Mesodermal cell (in vitro differentiated cells): ENCODE data around the gene CFAP92.

Experiments
- H3K27ac ChIP-seq: 2 replicates; pipeline ENCODE4 v1.7.0; 2013; ENCODE audit warnings: mild to moderate bottlenecking, low read depth, low read length, moderate library complexity; ENCODE audit not compliant: severe bottlenecking
- H3K36me3 ChIP-seq: 2 replicates; pipeline ENCODE4 v1.7.1; 2013; ENCODE audit warnings: mild to moderate bottlenecking, low read length, moderate library complexity; ENCODE audit not compliant: control insufficient read depth, insufficient read depth
- H3K4me1 ChIP-seq: one replicate; pipeline ENCODE4 v1.7.1; 2013; ENCODE audit warnings: mild to moderate bottlenecking, low read length; ENCODE audit not compliant: insufficient read depth, control insufficient read depth, poor library complexity, severe bottlenecking
- H3K4me3 ChIP-seq: 2 replicates; pipeline ENCODE4 v1.7.0; 2013; ENCODE audit warnings: low read length, control low read depth, mild to moderate bottlenecking; ENCODE audit not compliant: insufficient read depth, poor library complexity, severe bottlenecking; ENCODE audit errors: extremely low read depth
- H3K9me3 ChIP-seq: 2 replicates; pipeline ENCODE4 v1.7.1; 2013; ENCODE audit warnings: mild to moderate bottlenecking, low read length, moderate library complexity; ENCODE audit not compliant: control insufficient read depth
- WGBS, 2 experiments: methylation state at CpG; one replicate each; pipeline ENCODE4 v1.1.5; 2013; ENCODE audit warnings: missing lambda C conversion rate in 2 of 2; ENCODE audit not compliant: insufficient coverage in 2 of 2; 5-methylcytosine and 5-hydroxymethylcytosine counted together

CFAP92 gene

DNA sequence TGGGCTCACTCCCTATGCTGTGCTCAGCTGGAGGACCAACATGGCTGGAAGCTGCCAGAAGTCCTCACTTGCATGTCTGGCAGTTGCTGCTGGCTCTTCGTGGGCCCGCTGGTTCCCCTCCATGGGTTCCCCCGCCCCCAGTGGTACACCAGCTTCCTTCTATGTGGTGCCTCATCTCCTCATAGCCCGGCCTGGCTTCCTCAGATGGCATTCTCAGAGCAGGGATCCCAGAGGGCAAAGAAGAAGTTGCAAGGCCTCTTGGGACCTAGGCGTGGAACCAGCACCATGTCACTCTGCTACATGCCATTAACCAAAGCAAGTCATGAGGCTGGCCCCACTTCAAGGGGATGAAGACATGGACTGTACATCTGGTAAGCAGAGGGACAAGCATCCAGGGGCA is 2.9 kb upstream of the CFAP92 start:
- no peaks in the 10 kb centered on the region for H3K9me3 ChIP-seq
- H3K4me3 ChIP-seq = no peak overlapping the region
- H3K27ac ChIP-seq = no peak overlapping the region
- WGBS, 2 experiments = 88 to 93% methylated on average over 4 to 5 of the region's 5 CpGs
- H3K4me1 ChIP-seq = no peaks in the 10 kb centered on the region
- H3K36me3 ChIP-seq = no peaks in the 10 kb centered on the region

DNA sequence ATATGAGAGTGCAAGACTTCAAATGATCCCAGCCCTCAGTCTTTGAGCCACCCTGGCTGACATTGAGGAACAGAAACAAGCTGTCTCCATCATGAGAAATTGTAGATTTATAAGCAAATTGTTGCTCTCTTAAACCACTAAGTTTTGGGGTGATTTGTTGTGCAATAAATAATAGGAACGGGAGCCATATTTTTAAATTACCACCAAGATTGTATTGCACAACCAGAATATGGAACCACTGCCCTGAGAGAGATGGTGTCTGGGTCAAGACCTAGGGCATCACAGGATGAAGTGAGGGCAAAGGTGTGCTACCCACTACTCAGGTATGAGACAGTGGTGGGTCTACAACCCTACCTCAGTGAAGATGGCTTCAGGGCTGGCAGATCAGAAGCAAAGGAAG is 2.3 kb upstream of the CFAP92 start:
- Histone ChIP-seq H3K27ac (no peak overlapping the region), H3K9me3 (no peaks in the 10 kb centered on the region), H3K36me3 (no peaks in the 10 kb centered on the region), H3K4me3 (no peak overlapping the region), H3K4me1 (no peaks in the 10 kb centered on the region)
- no CpG with 5 or more reads among the region's 1 CpG for WGBS, 2 experiments

DNA sequence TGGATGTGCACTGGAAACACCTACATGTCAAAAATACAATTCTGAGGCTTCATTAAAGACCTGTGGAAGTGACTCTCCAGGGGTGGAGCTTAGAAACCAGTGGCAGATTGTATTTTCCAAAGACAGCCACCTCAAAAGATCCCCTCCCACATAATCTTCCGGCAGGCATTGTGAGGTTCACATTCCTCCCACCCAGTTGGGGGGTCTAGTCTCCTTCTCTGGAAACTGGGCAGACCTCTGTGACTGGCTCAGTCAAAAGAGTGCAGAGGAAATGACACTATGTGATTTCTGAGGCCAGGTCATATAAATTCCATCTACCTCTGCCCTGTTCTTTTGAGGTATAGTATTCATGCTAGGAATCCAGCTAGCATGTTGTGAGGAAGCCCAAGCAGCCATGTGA is 1.9 kb upstream of the CFAP92 start:
- Histone ChIP-seq H3K4me3 (no peak overlapping the region), H3K27ac (no peak overlapping the region), H3K9me3 (no peaks in the 10 kb centered on the region), H3K4me1 (no peaks in the 10 kb centered on the region), H3K36me3 (no peaks in the 10 kb centered on the region)
- WGBS, 2 experiments = 100% methylated on average over 1 of the region's 1 CpG; no CpG with 5 or more reads in 1 of the 2 experiments

DNA sequence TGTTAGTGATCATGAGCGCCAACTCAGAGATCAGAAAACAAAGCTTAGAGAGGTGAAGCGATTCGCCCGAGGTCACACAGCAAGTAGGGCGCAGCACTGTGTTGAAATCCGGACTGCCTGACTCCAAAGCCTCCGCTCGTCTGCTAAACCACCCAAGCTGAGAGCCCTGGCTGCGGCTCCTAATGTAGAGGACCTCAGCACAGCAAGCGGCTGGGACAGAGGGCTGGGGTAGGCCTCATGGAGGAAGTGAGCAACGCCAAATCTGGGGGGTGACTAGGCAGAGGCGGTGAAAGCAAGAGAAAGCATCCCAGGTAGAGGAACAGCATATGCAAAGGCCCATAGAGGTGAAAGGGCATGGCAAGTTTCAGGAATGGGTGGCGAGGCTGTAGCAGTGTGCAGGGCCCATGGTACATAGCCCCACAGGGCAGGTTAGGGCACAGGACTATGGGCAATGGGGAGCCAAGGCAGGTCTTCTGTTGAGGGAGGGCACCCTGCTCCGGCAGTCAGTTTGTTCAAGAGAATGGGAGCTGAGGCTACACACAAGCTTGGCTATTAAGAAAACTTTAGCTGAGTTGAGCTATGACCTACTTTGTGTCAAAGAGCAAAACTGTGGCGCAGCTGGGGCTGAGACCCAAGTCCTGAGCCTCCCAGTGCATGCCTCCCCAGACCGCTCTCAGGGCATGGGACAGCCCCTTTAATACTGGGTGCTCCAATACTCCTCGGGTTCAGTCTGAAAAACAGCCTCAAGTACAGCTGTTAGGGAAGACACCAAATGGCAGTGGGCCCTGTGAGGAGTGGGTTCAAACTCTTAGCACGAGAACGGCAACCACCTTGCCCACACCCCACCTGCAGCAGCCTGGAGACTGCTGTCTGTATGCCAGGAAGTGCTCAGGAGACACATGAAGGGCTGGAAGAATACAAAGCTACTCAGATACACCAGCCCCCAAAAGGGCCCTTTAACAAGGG is 988 bp upstream of the CFAP92 start:
- WGBS, 2 experiments = 87 to 90% methylated on average over 16 to 17 of the region's 19 CpGs
- no peaks in the 10 kb centered on the region for H3K9me3 ChIP-seq
- H3K27ac ChIP-seq = no peak overlapping the region
- H3K36me3 ChIP-seq = no peaks in the 10 kb centered on the region
- no peaks in the 10 kb centered on the region for H3K4me1 ChIP-seq
- H3K4me3 ChIP-seq = no peak overlapping the region

DNA sequence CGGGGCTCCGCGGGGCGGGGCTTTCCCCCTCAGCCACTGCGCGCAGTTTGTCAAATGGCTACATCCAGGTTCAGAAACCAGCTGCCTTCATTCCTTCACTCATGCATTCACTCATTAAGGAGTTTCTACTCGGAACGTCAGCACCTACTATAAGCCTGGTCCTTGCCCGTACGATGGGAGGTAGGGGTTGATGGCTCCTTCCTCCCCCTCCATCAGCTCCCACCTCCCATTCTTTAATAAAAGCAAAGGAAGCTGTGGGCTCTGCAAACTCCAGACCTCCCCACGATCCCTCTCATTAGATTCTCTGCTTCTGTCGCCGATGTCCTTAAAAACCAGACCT is 267 bp upstream of the CFAP92 start:
- WGBS, 2 experiments = 6 to 9% methylated on average over 7 to 12 of the region's 13 CpGs
- Histone ChIP-seq H3K9me3 (no peaks in the 10 kb centered on the region), H3K36me3 (no peaks in the 10 kb centered on the region), H3K4me1 (no peaks in the 10 kb centered on the region), H3K27ac (no peak overlapping the region), H3K4me3 (peak overlapping the region; percentile 41)

DNA sequence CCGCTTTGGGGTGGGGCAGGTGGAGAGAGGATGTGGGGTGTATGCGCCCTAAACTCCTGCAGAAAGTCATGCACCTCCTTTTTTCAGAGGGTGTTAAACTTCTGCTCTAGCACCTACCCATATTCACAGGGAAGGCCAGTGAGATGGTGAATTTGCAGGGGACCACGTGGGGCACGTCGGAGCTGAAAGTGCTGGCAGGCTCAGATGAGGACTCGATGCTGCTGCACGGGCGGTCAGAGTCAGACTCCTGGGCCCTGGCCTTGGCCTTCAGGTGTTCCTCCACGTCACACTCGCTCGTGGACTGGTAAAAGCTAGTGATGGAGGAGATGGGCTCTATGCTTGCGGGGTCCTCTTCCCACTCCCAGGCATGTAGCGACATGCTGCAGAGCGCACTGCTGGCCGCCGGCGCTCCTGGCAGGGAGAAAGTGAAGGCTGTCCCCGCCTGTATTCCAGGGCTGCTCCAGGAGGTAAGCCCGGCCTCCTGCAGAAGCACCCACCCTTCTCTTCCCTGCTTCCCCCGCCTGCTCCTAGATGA is 883 bp downstream of the CFAP92 start:
- Histone ChIP-seq H3K4me3 (no peak overlapping the region), H3K36me3 (no peaks in the 10 kb centered on the region), H3K9me3 (no peaks in the 10 kb centered on the region), H3K4me1 (no peaks in the 10 kb centered on the region), H3K27ac (no peak overlapping the region)
- 67 to 69% methylated on average over 13 to 17 of the region's 20 CpGs for WGBS, 2 experiments

DNA sequence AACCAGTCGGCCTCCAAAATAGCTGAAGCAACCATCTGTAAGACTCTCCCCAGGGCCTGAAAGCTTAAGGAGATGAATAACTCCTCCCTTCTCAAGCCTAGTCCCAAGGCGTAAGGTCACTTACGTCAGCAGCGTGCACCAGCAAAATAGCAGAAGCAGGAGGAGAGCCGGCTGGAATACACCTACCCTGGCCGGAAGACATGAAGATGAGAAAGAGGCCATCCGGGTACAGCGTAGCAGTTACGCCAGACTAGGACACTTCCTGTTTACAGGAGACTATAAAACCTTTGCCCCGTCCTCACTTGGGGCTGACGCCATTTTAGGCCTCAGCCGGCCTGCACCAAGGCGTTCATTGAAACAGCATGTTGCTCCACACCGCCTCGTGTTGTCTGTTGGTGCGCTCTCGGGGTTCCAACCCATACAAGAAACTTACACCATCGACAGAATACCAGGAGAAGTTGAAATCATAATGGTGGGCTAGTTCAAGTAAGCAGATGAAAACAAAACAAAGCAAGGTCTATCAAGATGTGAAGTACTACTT is 2.5 kb downstream of the CFAP92 start:
- H3K27ac ChIP-seq = no peak overlapping the region
- no peaks in the 10 kb centered on the region for H3K36me3 ChIP-seq
- no peak overlapping the region for H3K4me3 ChIP-seq
- 95 to 97% methylated on average over 13 to 14 of the region's 18 CpGs for WGBS, 2 experiments
- no peaks in the 10 kb centered on the region for H3K4me1 ChIP-seq
- no peaks in the 10 kb centered on the region for H3K9me3 ChIP-seq

DNA sequence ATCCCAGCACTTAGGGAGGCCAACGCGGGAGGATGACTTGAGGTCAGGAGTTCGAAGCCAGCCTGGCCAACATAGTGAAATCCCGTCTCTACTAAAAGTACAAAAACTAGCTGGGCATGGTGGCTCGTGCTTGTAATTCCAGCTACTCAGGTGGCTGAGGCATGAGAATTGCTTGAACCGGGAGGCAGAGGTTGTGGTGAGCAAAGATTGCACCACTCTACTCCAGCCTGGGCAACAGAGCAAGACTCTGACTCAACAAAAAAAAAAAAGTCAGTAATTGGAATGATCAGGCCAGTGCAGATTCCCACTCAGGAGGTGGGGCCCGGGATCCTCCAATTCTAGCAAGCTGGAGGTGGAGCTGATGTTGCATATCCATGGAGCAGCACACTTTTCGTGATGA is 5.6 kb downstream of the CFAP92 start:
- Histone ChIP-seq H3K9me3 (no peaks in the 10 kb centered on the region), H3K36me3 (no peaks in the 10 kb centered on the region), H3K4me3 (no peak overlapping the region), H3K27ac (no peak overlapping the region), H3K4me1 (no peaks in the 10 kb centered on the region)
- 88 to 92% methylated on average over 6 of the region's 8 CpGs for WGBS, 2 experiments

DNA sequence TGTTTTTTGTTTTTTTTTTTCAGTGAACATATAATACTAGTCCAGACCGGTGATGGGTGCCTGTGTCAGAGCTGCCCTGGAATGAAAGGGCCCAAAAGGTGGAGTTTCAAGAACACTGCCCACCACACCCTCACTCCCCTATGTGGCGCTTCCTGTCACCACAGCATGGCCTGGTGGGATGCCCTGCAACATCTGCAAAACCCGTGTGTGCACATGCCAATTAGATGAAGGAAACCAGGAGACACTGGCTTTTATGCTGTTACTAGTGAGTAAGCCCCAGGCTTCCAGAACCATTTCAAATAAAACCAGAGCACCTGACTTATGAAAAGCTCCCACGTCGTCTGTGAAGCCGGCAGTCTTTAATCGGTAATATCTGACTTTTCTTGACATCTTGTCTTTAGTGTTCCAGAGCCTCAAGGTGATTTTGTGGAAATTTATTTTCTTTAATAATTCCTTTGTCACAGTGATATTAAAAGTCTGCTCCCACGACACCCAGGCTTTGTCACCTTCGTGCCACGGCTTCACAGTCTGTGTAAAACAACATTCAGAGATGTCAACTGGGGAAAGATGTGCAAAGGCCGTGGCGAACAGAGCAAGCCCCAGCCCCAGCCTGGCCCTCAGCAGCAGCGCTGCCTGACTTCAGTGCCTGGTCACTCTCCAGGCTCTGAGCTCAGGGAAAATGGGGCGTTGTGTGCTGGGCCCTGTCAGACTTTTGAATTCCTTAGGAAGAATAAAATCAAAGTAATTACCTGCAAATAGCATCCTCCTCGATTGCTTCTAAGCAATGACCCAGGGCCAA is 6.4 kb downstream of the CFAP92 start:
- H3K36me3 ChIP-seq = no peaks in the 10 kb centered on the region
- H3K4me3 ChIP-seq = no peak overlapping the region
- H3K9me3 ChIP-seq = no peaks in the 10 kb centered on the region
- H3K27ac ChIP-seq = no peak overlapping the region
- H3K4me1 ChIP-seq = no peaks in the 10 kb centered on the region
- 97% methylated on average over 7 of the region's 15 CpGs for WGBS, 2 experiments

DNA sequence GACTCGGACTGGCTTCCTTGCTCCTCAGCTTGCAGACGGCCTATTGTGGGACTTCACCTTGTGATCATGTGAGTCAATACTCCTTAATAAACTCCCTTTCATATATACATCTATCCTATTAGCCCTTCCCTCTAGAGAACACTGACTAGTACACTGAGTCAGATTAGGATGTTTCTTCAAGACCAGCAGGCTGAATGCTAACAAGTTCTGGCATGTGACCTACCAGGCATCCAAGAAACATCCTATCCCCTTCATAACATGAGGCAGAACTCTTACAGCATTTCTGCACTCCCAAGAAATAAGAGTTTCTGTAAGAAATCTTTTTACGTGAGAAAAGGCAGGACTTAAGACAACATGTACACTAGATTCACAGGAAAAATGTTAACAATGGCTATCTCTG is 9.3 kb downstream of the CFAP92 start:
- Histone ChIP-seq H3K36me3 (no peaks in the 10 kb centered on the region), H3K4me1 (no peaks in the 10 kb centered on the region), H3K4me3 (no peak overlapping the region), H3K27ac (no peak overlapping the region), H3K9me3 (no peaks in the 10 kb centered on the region)
- 100% methylated on average over 1 of the region's 3 CpGs for WGBS, 2 experiments
